GM12892 (cell line): ENCODE data around the gene MAP2K4.

Source experiments
- DNase-seq: peaks from one replicate; pipeline ENCODE4 v3.0.0; 2011; ENCODE audit not compliant: insufficient read length
- FAIRE-seq: peaks from 2 replicates; lab custom pipeline; 2011; peaks lifted over from hg19 to GRCh38; lab: Jason Lieb, UNC
- POLR2A ChIP-seq: IDR thresholded peaks from 2 replicates; pipeline ENCODE4 v1.6.1; 2011; ENCODE audit warnings: low read depth, low read length, control low read depth
- POLR2AphosphoS5 ChIP-seq: IDR thresholded peaks from 2 replicates; pipeline ENCODE4 v1.6.1; 2011; ENCODE audit warnings: low read depth, low read length, control low read depth
- TAF1 ChIP-seq: IDR thresholded peaks from 2 replicates; pipeline ENCODE4 v1.6.1; 2011; ENCODE audit warnings: low read depth, mild to moderate bottlenecking, control low read depth, low read length, borderline replicate concordance

The MAP2K4 gene

GRCh38 chr17:12107905-12108304, 87.2 kb downstream of the MAP2K4 start:
- FAIRE-seq (no peak), DNase-seq (no peak)
- TF ChIP-seq TAF1 (no peak), POLR2A (no peak), POLR2AphosphoS5 (no peak)

GRCh38 chr17:12110906-12111305, 90.2 kb downstream of the MAP2K4 start:
- TF ChIP-seq POLR2AphosphoS5 (no peak), POLR2A (no peak), TAF1 (no peak)
- FAIRE-seq, result no peak

GRCh38 chr17:12113156-12113555, 92.5 kb downstream of the MAP2K4 start:
- DNase-seq (no peak), FAIRE-seq (no peak)
- TF ChIP-seq TAF1 (no peak), POLR2A (no peak), POLR2AphosphoS5 (no peak)

More at GRCh38 chr17:12110906-12111305, 90.2 kb downstream of the MAP2K4 start:
- no peak for DNase-seq

- FAIRE-seq, result peak; percentile 65
- TF ChIP-seq TAF1, result no peak
- TF ChIP-seq POLR2A, result no peak
- no peak for TF ChIP-seq POLR2AphosphoS5
- DNase-seq, result no peak
Measured at GRCh38 chr17:12114686-12115418, 94.2 kb downstream of the MAP2K4 start.

- DNase-seq (no peak), FAIRE-seq (no peak)
- TF ChIP-seq TAF1, result no peak
- TF ChIP-seq POLR2A, result no peak
- TF ChIP-seq POLR2AphosphoS5, result no peak
Measured at GRCh38 chr17:12116143-12116542, 95.5 kb downstream of the MAP2K4 start.

GRCh38 chr17:12118617-12119016, 97.9 kb downstream of the MAP2K4 start:
- FAIRE-seq, result no peak
- DNase-seq, result no peak
- TF ChIP-seq POLR2A (no peak), POLR2AphosphoS5 (no peak), TAF1 (no peak)

GRCh38 chr17:12122075-12122474, 101.4 kb downstream of the MAP2K4 start:
- TF ChIP-seq POLR2A (no peak), POLR2AphosphoS5 (no peak), TAF1 (no peak)
- FAIRE-seq (no peak), DNase-seq (no peak)

- DNase-seq (no peak), FAIRE-seq (no peak)
- no peak for TF ChIP-seq POLR2AphosphoS5
- TF ChIP-seq TAF1, result no peak
- TF ChIP-seq POLR2A, result no peak
Measured at GRCh38 chr17:12127177-12127576, 106.5 kb downstream of the MAP2K4 start.

- no peak for TF ChIP-seq POLR2A
- no peak for TF ChIP-seq TAF1
- TF ChIP-seq POLR2AphosphoS5, result no peak
- DNase-seq (no peak), FAIRE-seq (no peak)
Measured at GRCh38 chr17:12127667-12128066, 107.0 kb downstream of the MAP2K4 start.

GRCh38 chr17:12128946-12129345, 108.3 kb downstream of the MAP2K4 start:
- DNase-seq (no peak), FAIRE-seq (no peak)
- TF ChIP-seq POLR2AphosphoS5 (no peak), TAF1 (no peak), POLR2A (no peak)

- no peak for DNase-seq
- TF ChIP-seq POLR2AphosphoS5, result no peak
- TF ChIP-seq TAF1, result no peak
- no peak for TF ChIP-seq POLR2A
- no peak for FAIRE-seq
Measured at GRCh38 chr17:12133183-12133582, 112.5 kb downstream of the MAP2K4 start.

- TF ChIP-seq TAF1 (no peak), POLR2A (no peak), POLR2AphosphoS5 (no peak)
Measured at GRCh38 chr17:12134101-12134500, 113.4 kb downstream of the MAP2K4 start.

GRCh38 chr17:12134587-12134986, 113.9 kb downstream of the MAP2K4 start:
- FAIRE-seq, result no peak
- no peak for TF ChIP-seq POLR2A
- TF ChIP-seq POLR2AphosphoS5, result no peak
- TF ChIP-seq TAF1, result no peak
- no peak for DNase-seq

More at GRCh38 chr17:12134101-12134500, 113.4 kb downstream of the MAP2K4 start:
- DNase-seq (no peak), FAIRE-seq (no peak)

- FAIRE-seq, result no peak
- no peak for TF ChIP-seq TAF1
- no peak for TF ChIP-seq POLR2AphosphoS5
- no peak for TF ChIP-seq POLR2A
- no peak for DNase-seq
Measured at GRCh38 chr17:12136243-12136642, 115.6 kb downstream of the MAP2K4 start.
